Liver (tissue), 9 donors: Measurements from ENCODE around the gene SMPDL3A. TPM values are rescaled to one million over a fixed set of nuclear protein-coding genes. Genes with fewer than 3 reads are reported as not detected.

Source experiments
- DNase-seq: peaks from one replicate; pipeline ENCODE4 v3.0.0-alpha.2; 2017; ENCODE audit warnings: low spot score
- H3K27ac ChIP-seq, 2 donors: one replicate each; pipeline ENCODE4 v1.7.0; 2013; ENCODE audit warnings: inconsistent platforms in 2 of 2, low read length in 2 of 2, control low read depth in 1 of 2, low read depth in 1 of 2, mild to moderate bottlenecking in 1 of 2
- H3K27me3 ChIP-seq, 4 donors: one replicate each; pipeline versions ENCODE4 v1.6.1 to v1.7.0; 2013; ENCODE audit warnings: low read length in 3 of 4, inconsistent platforms in 1 of 4, mild to moderate bottlenecking in 1 of 4, moderate library complexity in 1 of 4; ENCODE audit not compliant: control insufficient read depth in 4 of 4, insufficient read depth in 4 of 4
- H3K36me3 ChIP-seq, 4 donors: one replicate each; pipeline versions ENCODE4 v1.6.1 to v1.7.0; 2013; ENCODE audit warnings: low read length in 3 of 4, mild to moderate bottlenecking in 3 of 4, low read depth in 1 of 4, moderate library complexity in 1 of 4; ENCODE audit not compliant: control insufficient read depth in 4 of 4, insufficient read depth in 3 of 4
- H3K4me1 ChIP-seq, 4 donors: one replicate each; pipeline versions ENCODE4 v1.6.1 to v1.7.0; 2013; ENCODE audit warnings: low read length in 3 of 4, mild to moderate bottlenecking in 3 of 4, moderate library complexity in 1 of 4; ENCODE audit not compliant: control insufficient read depth in 4 of 4, insufficient read depth in 4 of 4
- H3K4me3 ChIP-seq, 3 donors: one replicate each; pipeline versions ENCODE4 v1.6.1 to v1.7.0; 2013; ENCODE audit warnings: low read length in 3 of 3, control low read depth in 1 of 3, low read depth in 1 of 3, mild to moderate bottlenecking in 1 of 3
- H3K9ac ChIP-seq, 2 donors: one replicate each; pipeline ENCODE4 v1.7.0; 2013; ENCODE audit warnings: low read length in 2 of 2, mild to moderate bottlenecking in 2 of 2, moderate library complexity in 2 of 2, control low read depth in 1 of 2, low read depth in 1 of 2
- H3K9me3 ChIP-seq, 4 donors: one replicate each; pipeline versions ENCODE4 v1.6.1 to v1.7.0; 2013; ENCODE audit warnings: low read length in 3 of 4; ENCODE audit not compliant: control insufficient read depth in 4 of 4
- ATF3 ChIP-seq: IDR thresholded peaks from 2 replicates; pipeline ENCODE4 v1.6.1; 2016; ENCODE audit warnings: antibody characterized with exemption
- EGR1 ChIP-seq, 2 donors: IDR thresholded peaks; 2 replicates each; pipeline ENCODE4 v1.6.1; 2016 to 2018; ENCODE audit warnings: antibody characterized with exemption in 2 of 2, low read depth in 2 of 2
- FOXA1 ChIP-seq: IDR thresholded peaks from 2 replicates; pipeline ENCODE4 v1.6.1; 2016; ENCODE audit warnings: antibody characterized with exemption
- FOXA2 ChIP-seq: IDR thresholded peaks from 2 replicates; pipeline ENCODE4 v1.6.1; 2016; ENCODE audit warnings: antibody characterized with exemption
- GABPA ChIP-seq, 2 donors: IDR thresholded peaks in 1 of 2; conservative IDR thresholded peaks in 1 of 2; 2 replicates each; pipeline ENCODE4 v1.6.1; 2016; ENCODE audit warnings: antibody characterized with exemption in 2 of 2, mild to moderate bottlenecking in 1 of 2, moderate library complexity in 1 of 2
- HNF4A ChIP-seq, 2 donors: conservative IDR thresholded peaks; 2 replicates each; pipeline ENCODE4 v1.6.1; 2016; ENCODE audit warnings: antibody characterized with exemption in 2 of 2, mild to moderate bottlenecking in 2 of 2
- HNF4G ChIP-seq: IDR thresholded peaks from 2 replicates; pipeline ENCODE4 v1.6.1; 2016; ENCODE audit warnings: antibody characterized with exemption
- JUND ChIP-seq, 2 donors: IDR thresholded peaks; 2 replicates each; pipeline ENCODE4 v1.6.1; 2016; ENCODE audit warnings: antibody characterized with exemption in 2 of 2
- NR2F2 ChIP-seq: IDR thresholded peaks from 2 replicates; pipeline ENCODE4 v1.6.1; 2016; ENCODE audit warnings: antibody characterized with exemption
- RAD21 ChIP-seq, 2 donors: IDR thresholded peaks; 2 replicates each; pipeline ENCODE4 v1.6.1; 2016; ENCODE audit warnings: antibody characterized with exemption in 2 of 2, mild to moderate bottlenecking in 2 of 2
- REST ChIP-seq: IDR thresholded peaks from 2 replicates; pipeline ENCODE4 v1.6.1; 2016; ENCODE audit warnings: antibody characterized with exemption, mild to moderate bottlenecking
- RXRA ChIP-seq, 2 donors: IDR thresholded peaks; 2 replicates each; pipeline ENCODE4 v1.6.1; 2017 to 2018; ENCODE audit warnings: antibody characterized with exemption in 2 of 2, mild to moderate bottlenecking in 1 of 2
- SP1 ChIP-seq: IDR thresholded peaks from 2 replicates; pipeline ENCODE4 v1.6.1; 2018; ENCODE audit warnings: antibody characterized with exemption, mild to moderate bottlenecking
- TAF1 ChIP-seq: conservative IDR thresholded peaks from 2 replicates; pipeline ENCODE4 v1.6.1; 2016; ENCODE audit warnings: antibody characterized with exemption, mild to moderate bottlenecking
- YY1 ChIP-seq: IDR thresholded peaks from 2 replicates; pipeline ENCODE4 v1.6.1; 2016; ENCODE audit warnings: antibody characterized with exemption, mild to moderate bottlenecking
- ZBTB33 ChIP-seq: IDR thresholded peaks from 2 replicates; pipeline ENCODE4 v1.6.1; 2016; ENCODE audit warnings: antibody characterized with exemption
- WGBS: extraction: QIAGEN DNeasy Blood & Tissue Kit; methylation state at CpG from one replicate; pipeline ENCODE4 v1.1.7; 2013; 5-methylcytosine and 5-hydroxymethylcytosine counted together
- polyA plus RNA-seq, 2 donors: library from polyadenylated mRNA; stranded (reverse) in 1 of 2; unstranded in 1 of 2; fragments of 200-250 nt in 1 of 2; fragments of >200 nt in 1 of 2; fragmentation: Nextera tagmentation in 1 of 2; extraction: Ambion mirVana in 1 of 2; gene quantifications; one replicate each; pipeline versions ENCODE4 v1.2.1 to v1.2.3, GENCODE V29; 2013 to 2015
- total RNA-seq, 2 donors: library from RNA; depleted of rRNA; stranded (reverse); fragments of >200 nt; gene quantifications; one replicate each; pipeline ENCODE4 v1.2.3, GENCODE V29; 2014
- TF ChIP-seq, protein P1 (sequence below): IDR thresholded peaks from 2 replicates; pipeline ENCODE4 v1.6.1; 2016; ENCODE audit warnings: antibody characterized with exemption
- TF ChIP-seq, protein P2 (sequence below): fragments of 150-350 bp; IDR thresholded peaks from 2 replicates; pipeline ENCODE4 v1.5.1; 2017; ENCODE audit warnings: improper control_type of control experiment, low read depth, low read length; ENCODE audit not compliant: missing input control
- donor health status: healthy.
- donor health status: healthy.
- donor health status: healthy.
- donor health status: healthy.
- donor health status: healthy.

The SMPDL3A gene
- total and polyA plus RNA-seq, 4 donors = 17.3 to 61.4 (median 32.3) TPM

DNA sequence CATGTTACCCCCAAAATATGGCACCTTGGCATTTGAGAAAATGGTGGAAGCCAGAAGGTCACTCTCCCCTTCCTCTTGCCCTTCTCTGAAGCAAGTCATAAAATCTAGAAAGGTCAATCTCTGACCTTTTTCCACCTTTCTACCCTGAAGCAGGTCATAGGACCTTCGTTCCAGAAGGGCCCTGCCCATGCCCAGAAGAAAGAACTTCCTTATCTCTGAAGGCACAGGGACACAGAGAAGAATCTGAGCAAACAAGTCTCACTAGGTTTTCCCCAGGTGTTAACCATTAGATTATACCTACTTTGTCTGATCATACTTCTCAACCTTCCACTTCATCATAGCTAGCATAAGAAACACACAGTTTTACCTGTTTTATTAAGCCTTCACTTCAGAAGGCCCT, 42.5 kb downstream of the SMPDL3A start:
- TF ChIP-seq, protein P1, sequence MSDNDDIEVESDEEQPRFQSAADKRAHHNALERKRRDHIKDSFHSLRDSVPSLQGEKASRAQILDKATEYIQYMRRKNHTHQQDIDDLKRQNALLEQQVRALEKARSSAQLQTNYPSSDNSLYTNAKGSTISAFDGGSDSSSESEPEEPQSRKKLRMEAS = no peak
- TF ChIP-seq RXRA (IDR thresholded peaks at IDR 0.05) (no peak), NR2F2 (no peak), HNF4G (no peak), FOXA1 (no peak), ZBTB33 (no peak), FOXA2 (no peak), JUND (IDR thresholded peaks at IDR 0.05) (no peak), SP1 (no peak), ATF3 (no peak), HNF4A (conservative IDR thresholded peaks at IDR 0.05) (no peak), GABPA (IDR thresholded peaks at IDR 0.05 in 1 of 2, conservative IDR thresholded peaks at IDR 0.05 in 1 of 2) (no peak), REST (no peak), EGR1 (IDR thresholded peaks at IDR 0.05; ENCODE audit: low read depth in 2 of 2) (no peak), RAD21 (IDR thresholded peaks at IDR 0.05) (no peak), TAF1 (no peak), YY1 (no peak)
- TF ChIP-seq, protein P2, sequence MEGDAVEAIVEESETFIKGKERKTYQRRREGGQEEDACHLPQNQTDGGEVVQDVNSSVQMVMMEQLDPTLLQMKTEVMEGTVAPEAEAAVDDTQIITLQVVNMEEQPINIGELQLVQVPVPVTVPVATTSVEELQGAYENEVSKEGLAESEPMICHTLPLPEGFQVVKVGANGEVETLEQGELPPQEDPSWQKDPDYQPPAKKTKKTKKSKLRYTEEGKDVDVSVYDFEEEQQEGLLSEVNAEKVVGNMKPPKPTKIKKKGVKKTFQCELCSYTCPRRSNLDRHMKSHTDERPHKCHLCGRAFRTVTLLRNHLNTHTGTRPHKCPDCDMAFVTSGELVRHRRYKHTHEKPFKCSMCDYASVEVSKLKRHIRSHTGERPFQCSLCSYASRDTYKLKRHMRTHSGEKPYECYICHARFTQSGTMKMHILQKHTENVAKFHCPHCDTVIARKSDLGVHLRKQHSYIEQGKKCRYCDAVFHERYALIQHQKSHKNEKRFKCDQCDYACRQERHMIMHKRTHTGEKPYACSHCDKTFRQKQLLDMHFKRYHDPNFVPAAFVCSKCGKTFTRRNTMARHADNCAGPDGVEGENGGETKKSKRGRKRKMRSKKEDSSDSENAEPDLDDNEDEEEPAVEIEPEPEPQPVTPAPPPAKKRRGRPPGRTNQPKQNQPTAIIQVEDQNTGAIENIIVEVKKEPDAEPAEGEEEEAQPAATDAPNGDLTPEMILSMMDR = no peak
- 90% methylated on average over 1 of the region's 1 CpG for WGBS
- no peaks in the 10 kb centered on the region for H3K27me3 ChIP-seq
- no peaks in the 10 kb centered on the region for H3K4me1 ChIP-seq
- H3K9me3 ChIP-seq = no peaks in the 10 kb centered on the region
- DNase-seq = no peak
- H3K9ac ChIP-seq = no peak overlapping the region
- no peak overlapping the region for H3K4me3 ChIP-seq
- no peaks in the 10 kb centered on the region for H3K36me3 ChIP-seq
- no peak overlapping the region for H3K27ac ChIP-seq

GRCh38 chr6:122832459-122832858, 43.4 kb downstream of the SMPDL3A start:
- H3K4me3 ChIP-seq = no peak overlapping the region
- H3K4me1 ChIP-seq = peaks cover 0 to under 1% (median 0%) of the 10 kb centered on the region in 4 donors
- no peak overlapping the region for H3K27ac ChIP-seq
- DNase-seq = no peak
- no peak overlapping the region for H3K9ac ChIP-seq
- H3K9me3 ChIP-seq = no peaks in the 10 kb centered on the region
- H3K36me3 ChIP-seq = no peaks in the 10 kb centered on the region
- no peaks in the 10 kb centered on the region for H3K27me3 ChIP-seq
- 92% methylated on average over 3 of the region's 3 CpGs for WGBS
- no peak for TF ChIP-seq ATF3
- TF ChIP-seq HNF4A (conservative IDR thresholded peaks at IDR 0.05) = no peak
- TF ChIP-seq, protein P1 = no peak
- no peak for TF ChIP-seq REST
- TF ChIP-seq, protein P2 = no peak
- no peak for TF ChIP-seq RXRA (IDR thresholded peaks at IDR 0.05)
- no peak for TF ChIP-seq RAD21 (IDR thresholded peaks at IDR 0.05)
- TF ChIP-seq FOXA1 = no peak
- TF ChIP-seq JUND (IDR thresholded peaks at IDR 0.05) = no peak
- TF ChIP-seq TAF1 = no peak
